Fibroblast of the aortic adventitia (primary cell): ENCODE data around the gene ZNF83. TPM values are rescaled to one million over a fixed set of nuclear protein-coding genes. Genes with fewer than 3 reads are reported as not detected.
A peak's percentile ranks its signal among the peaks of the same experiment; 100 is the strongest.
"Not testable (repeated sequence)": the region's sequence is repeated elsewhere in the genome, so short reads cannot be mapped to it uniquely, and the experiment has no call there.

Experiments
- DNase-seq: peaks from one replicate; pipeline ENCODE4 v3.0.0-alpha.2; 2010; ENCODE audit warnings: low read depth
- H3K4me3 ChIP-seq: 2 replicates; pipeline ENCODE4 v1.5.1; 2011; ENCODE audit warnings: low read depth, mild to moderate bottlenecking, control low read depth, low read length, moderate library complexity
- small RNA-seq: library from RNA; depleted of rRNA; stranded (forward); fragments of <200 nt; gene quantifications from one replicate; pipeline ENCODE3, GENCODE V24; 2012
- total RNA-seq: library from RNA; depleted of rRNA; stranded (reverse); fragments of >200 nt; gene quantifications from 2 replicates; pipeline ENCODE4 v1.2.3, GENCODE V29; 2012; ENCODE audit warnings: low replicate concordance
- TF ChIP-seq, protein P1 (sequence below): IDR thresholded peaks from 2 replicates; pipeline ENCODE4 v1.5.1; 2011; ENCODE audit warnings: mild to moderate bottlenecking, low read length, control low read depth, inconsistent platforms; ENCODE audit not compliant: insufficient read depth

Gene ZNF83
- total RNA-seq, 1 donor, result 68.3 TPM

- peak; percentile 90 for DNase-seq
- H3K4me3 ChIP-seq, result peak within 1 kb of the TSS; percentile 94
- TF ChIP-seq, protein P1, sequence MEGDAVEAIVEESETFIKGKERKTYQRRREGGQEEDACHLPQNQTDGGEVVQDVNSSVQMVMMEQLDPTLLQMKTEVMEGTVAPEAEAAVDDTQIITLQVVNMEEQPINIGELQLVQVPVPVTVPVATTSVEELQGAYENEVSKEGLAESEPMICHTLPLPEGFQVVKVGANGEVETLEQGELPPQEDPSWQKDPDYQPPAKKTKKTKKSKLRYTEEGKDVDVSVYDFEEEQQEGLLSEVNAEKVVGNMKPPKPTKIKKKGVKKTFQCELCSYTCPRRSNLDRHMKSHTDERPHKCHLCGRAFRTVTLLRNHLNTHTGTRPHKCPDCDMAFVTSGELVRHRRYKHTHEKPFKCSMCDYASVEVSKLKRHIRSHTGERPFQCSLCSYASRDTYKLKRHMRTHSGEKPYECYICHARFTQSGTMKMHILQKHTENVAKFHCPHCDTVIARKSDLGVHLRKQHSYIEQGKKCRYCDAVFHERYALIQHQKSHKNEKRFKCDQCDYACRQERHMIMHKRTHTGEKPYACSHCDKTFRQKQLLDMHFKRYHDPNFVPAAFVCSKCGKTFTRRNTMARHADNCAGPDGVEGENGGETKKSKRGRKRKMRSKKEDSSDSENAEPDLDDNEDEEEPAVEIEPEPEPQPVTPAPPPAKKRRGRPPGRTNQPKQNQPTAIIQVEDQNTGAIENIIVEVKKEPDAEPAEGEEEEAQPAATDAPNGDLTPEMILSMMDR, result peak; percentile 39
These were observed 67.9 kb downstream of the ZNF83 start, which contains the start of gene ZNF701 for GRCh38 chr19:52570000-52570861. ZNF701 (plus strand) TSS chr19:52570287; CDS start chr19:52574148, 3,861 bp downstream.

GRCh38 chr19:52569638-52569999, 68.5 kb downstream of the ZNF83 start:
- not testable (repeated sequence) for DNase-seq
- H3K4me3 ChIP-seq, result peak overlapping the region; percentile 68

- DNase-seq, result no peak
- no peak overlapping the region for H3K4me3 ChIP-seq
- TF ChIP-seq, protein P1, result no peak
These were observed 70.2 kb downstream of the ZNF83 start for GRCh38 chr19:52567921-52568320.

DNA sequence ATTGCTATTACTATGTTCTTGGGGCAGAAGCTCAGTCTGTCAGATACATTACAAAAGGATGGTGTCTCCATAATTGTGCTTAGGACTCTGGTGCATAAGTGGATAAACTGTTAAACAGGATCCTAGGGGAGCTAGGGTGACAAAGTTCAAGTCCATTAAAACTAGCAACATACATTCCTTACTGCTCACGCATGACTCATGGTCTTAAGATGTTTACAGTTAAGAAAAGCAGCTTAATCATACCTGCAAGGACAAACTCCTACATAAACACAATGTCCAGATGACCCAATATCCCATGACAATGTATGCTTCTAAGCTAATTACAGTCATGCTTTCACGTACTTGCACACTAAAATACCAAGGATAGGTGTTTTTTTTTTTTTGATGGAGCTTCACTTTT, 71.6 kb downstream of the ZNF83 start:
- TF ChIP-seq, protein P1, result no peak
- peak; percentile 2 for DNase-seq
- no peak overlapping the region for H3K4me3 ChIP-seq

DNA sequence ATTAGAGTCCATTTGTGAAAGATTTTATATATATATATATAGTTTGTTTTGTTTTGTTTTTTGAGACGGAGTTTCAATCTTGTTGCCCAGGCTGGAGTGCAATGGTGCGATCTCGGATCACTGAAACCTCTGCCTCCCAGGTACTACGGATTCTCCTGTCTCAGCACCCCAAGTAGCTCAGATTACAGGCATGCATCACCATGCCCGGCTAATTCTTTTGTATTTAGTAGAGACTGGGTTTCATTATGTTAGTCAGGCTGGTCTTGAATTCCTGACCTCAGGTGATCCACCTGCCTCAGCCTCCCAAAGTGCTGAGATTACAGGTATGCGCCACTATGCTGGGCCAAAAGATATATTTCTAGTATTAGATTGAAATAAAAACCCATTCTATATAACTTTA, 72.0 kb downstream of the ZNF83 start:
- TF ChIP-seq, protein P1, result no peak
- DNase-seq, result no peak
- H3K4me3 ChIP-seq, result no peak overlapping the region

Small RNA genes lying within 50 kb of the gene (small RNA-seq; reads per million reads assigned to genes)
- gene RPL39P34, result not detected

Other genes with a start within 250 kb of the ZNF83 start
- gene ZNF528, start 240.5 kb downstream of the ZNF83 start, total RNA-seq, result 42.5 and 72.3 TPM in 2 replicates
- not detected in 2 replicates for gene ZNF534, start 209.2 kb downstream of the ZNF83 start, total RNA-seq
- 2.6 and 3.5 TPM in 2 replicates for gene ZNF578, start 184.8 kb downstream of the ZNF83 start, total RNA-seq
- gene ZNF808, start 110.7 kb downstream of the ZNF83 start, total RNA-seq, result 13.4 and 23.6 TPM in 2 replicates
- 8.4 and 12.6 TPM in 2 replicates for gene ZNF701, start 68.1 kb downstream of the ZNF83 start, total RNA-seq
- 10.9 and 12.8 TPM in 2 replicates for gene ZNF611, start 96.7 kb upstream of the ZNF83 start, total RNA-seq
- 3.8 and 5.7 TPM in 2 replicates for gene ZNF600, start 148.4 kb upstream of the ZNF83 start, total RNA-seq
- gene ZNF28, start 183.3 kb upstream of the ZNF83 start, total RNA-seq, result 3.1 and 15.0 TPM in 2 replicates
- gene ZNF468, start 219.3 kb upstream of the ZNF83 start, total RNA-seq, result 8.5 and 15.9 TPM in 2 replicates